SJCRH30 (cell line): ENCODE data around the gene ARL8B. TPM values are rescaled to one million over a fixed set of nuclear protein-coding genes. Genes with fewer than 3 reads are reported as not detected.
A peak's percentile ranks its signal among the peaks of the same experiment; 100 is the strongest.

ENCODE experiments used
- DNase-seq, 2 experiments: peaks; one replicate each; pipeline ENCODE4 v3.0.0-alpha.2; 2015 to 2020
- H3K27ac ChIP-seq: fragments of 250-450 bp; sonication (Bioruptor Pico); 2 replicates; pipeline ENCODE4 v1.5.1; 2020; ENCODE audit warnings: mild to moderate bottlenecking, moderate library complexity
- H3K27me3 ChIP-seq: fragments of 250-450 bp; sonication (Bioruptor Pico); 2 replicates; pipeline ENCODE4 v1.5.1; 2020; ENCODE audit warnings: mild to moderate bottlenecking, moderate library complexity
- H3K36me3 ChIP-seq: fragments of 250-450 bp; sonication (Bioruptor Pico); 2 replicates; pipeline ENCODE4 v1.5.1; 2020; ENCODE audit warnings: mild to moderate bottlenecking, moderate library complexity
- H3K4me1 ChIP-seq: fragments of 250-450 bp; sonication (Bioruptor Pico); 2 replicates; pipeline ENCODE4 v1.5.1; 2020; ENCODE audit warnings: mild to moderate bottlenecking, moderate library complexity
- H3K4me3 ChIP-seq: fragments of 250-450 bp; sonication (Bioruptor Pico); 2 replicates; pipeline ENCODE4 v1.5.1; 2020; ENCODE audit warnings: mild to moderate bottlenecking, moderate library complexity
- H3K9me3 ChIP-seq: fragments of 250-450 bp; sonication (Bioruptor Pico); replicated peaks from 2 replicates; pipeline ENCODE4 v1.5.1; 2020; ENCODE audit warnings: mild to moderate bottlenecking, moderate library complexity
- total RNA-seq: library from RNA; depleted of rRNA; stranded (reverse); fragments of >200 nt; shearing (Covaris generic); gene quantifications from 2 replicates; pipeline ENCODE4 v1.2.3, GENCODE V29; 2014

Gene ARL8B
- total RNA-seq, 1 experiment from 2014 or later, result 46.4 TPM

DNA sequence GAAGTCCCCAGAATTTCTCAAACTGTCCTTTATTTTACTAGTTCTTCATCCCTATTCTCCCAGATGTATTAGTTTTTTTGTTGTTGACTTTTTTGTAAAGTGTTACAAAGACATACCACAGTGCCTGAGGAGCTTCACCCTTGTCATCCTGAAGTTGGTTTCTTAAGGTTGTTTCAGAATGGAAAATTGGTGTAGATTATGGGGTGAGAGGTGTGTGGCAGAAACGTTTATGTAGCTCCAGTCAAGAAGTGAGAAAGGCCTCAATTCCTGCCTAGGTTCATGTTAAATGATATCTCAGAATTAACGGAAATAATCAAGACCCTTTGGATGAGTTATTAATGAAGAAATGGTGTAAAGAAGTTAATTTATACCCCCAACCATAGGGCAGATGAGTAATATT, 72.2 kb downstream of the ARL8B start:
- no peak for DNase-seq
- Histone ChIP-seq H3K36me3 (peaks cover 3% of the 10 kb centered on the region; the same call in 1 of the 2 replicates), H3K4me3 (no peak overlapping the region), H3K27ac (no peak overlapping the region), H3K9me3 (no peaks in the 10 kb centered on the region), H3K4me1 (no peaks in the 10 kb centered on the region; the same call in 1 of the 2 replicates), H3K27me3 (no peaks in the 10 kb centered on the region)

DNA sequence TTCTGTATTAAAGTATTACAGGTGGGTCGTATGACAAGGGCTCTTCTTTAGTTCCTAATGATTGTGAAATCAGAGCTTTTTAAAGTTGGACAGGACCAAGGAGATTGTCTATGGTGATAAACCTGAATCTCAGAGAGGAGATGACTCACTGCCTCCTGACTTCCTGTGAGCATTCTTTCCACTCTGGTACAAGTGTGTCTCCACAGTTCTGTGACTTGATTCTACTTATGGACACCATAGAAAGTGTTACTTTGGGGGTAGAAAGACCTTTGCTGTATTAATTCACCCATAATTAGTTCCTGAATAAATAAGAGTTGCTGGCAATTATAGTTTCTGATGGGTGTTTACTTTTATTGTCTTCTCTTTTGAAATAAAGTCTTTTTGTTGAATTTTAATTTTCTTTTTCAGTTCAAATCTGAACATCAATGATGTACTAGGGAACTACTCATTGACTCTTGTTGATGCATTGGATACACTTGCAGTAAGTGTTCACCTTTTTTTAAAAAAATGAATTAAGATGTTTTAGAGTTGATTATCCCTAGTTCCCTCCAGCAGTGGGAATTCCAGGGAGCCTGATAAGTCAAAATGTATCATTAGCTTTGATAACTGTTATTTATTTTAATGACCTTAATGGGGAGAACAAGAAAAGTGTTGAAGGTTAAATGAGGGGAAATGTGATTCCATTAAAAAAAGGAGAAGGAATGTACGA, 72.9 kb downstream of the ARL8B start:
- Histone ChIP-seq H3K9me3 (no peaks in the 10 kb centered on the region), H3K4me1 (no peaks in the 10 kb centered on the region; the same call in 1 of the 2 replicates), H3K36me3 (peaks cover 7% of the 10 kb centered on the region), H3K27ac (no peak overlapping the region), H3K27me3 (no peaks in the 10 kb centered on the region), H3K4me3 (no peak overlapping the region)
- DNase-seq, result peak in 1 of 2 experiments; percentile 13

DNA sequence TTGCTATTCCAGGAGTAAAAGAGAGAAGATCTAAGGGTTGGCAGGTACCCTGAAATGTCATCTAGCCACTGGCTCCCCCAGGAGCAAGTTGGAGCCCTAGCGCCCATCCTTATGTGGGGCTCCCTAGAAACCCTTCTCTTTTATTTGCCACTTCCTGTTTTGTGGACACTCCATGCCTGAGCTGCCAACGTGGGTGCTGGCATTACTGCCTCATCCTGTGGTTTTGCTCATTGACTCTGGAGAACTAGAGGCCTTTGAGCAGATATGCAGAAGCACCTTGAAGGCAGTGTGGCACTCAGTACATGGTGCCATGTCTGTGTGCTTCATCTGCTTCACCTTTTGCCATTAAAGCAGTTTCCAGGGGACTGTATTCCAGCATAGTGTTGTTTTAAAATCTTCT, 73.5 kb downstream of the ARL8B start:
- no peak for DNase-seq
- H3K9me3 ChIP-seq, result no peaks in the 10 kb centered on the region
- peaks cover 10% of the 10 kb centered on the region for H3K36me3 ChIP-seq
- H3K4me1 ChIP-seq, result no peaks in the 10 kb centered on the region; the same call in 1 of the 2 replicates
- H3K27me3 ChIP-seq, result no peaks in the 10 kb centered on the region
- no peak overlapping the region for H3K27ac ChIP-seq
- H3K4me3 ChIP-seq, result no peak overlapping the region

DNA sequence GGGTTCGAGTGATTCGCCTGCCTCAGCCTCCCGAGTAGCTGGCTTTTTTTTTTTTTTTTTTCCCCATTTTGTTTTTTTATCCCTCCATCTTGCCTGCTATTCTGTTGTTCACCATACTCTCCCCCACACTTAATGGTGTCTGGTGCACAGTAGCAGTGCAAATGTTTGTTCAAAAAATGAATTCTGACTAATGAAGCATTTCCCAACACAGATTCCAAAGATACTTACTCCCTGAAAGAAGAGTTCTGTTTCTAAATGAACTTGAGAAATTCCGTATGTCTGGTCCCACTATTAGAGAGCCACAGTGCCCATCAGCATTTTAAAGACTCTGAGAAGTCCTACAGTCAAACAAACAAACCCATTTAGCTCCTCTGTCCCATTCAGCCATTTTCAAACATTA, 74.9 kb downstream of the ARL8B start:
- Histone ChIP-seq H3K9me3 (no peaks in the 10 kb centered on the region), H3K4me1 (no peaks in the 10 kb centered on the region; the same call in 1 of the 2 replicates)
- DNase-seq, result no peak

DNA sequence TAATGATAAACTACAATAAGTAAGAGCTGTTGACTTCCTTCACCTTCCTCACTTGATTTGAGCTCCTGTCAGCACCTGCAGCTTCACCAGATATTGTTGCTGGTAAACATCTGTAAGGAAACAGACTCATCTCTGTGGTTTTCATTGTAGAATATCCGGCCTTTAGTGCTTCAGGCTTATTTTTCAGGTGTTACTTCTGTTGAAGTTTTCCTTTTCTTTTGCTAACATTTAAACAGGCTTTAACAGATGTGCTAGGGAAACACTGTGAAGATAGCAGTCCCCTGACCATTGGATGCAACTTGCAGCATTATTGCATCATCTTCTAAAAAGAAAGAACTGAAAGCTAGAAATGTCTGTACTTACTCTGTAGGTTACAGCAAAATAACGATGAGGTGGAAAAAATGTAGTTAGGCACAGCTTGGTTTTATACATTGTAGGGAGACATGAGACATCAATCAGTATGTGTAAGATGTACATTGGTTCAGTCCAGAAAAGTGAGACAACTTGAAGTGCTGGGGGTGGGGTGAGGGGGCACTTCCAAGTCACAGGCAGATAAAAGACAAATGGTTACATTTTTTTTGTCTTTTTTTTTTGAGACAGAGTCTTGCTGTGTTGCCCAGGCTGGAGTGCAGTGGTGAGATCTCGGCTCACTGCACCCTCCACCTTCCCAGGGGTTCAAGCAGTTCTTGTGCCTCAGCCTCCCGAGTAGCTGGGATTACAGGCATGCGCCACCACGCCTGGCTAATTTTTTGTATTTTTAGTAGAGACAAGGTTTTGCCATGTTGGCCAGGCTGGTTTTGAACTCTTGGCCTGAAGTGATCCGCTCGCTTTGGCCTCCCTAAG, 75.6 kb downstream of the ARL8B start:
- H3K27ac ChIP-seq, result no peak overlapping the region

More for the DNA sequence above, 74.9 kb downstream of the ARL8B start:
- no peak overlapping the region for H3K4me3 ChIP-seq
- no peaks in the 10 kb centered on the region for H3K27me3 ChIP-seq
- peaks cover 12% of the 10 kb centered on the region for H3K36me3 ChIP-seq
- no peak overlapping the region for H3K27ac ChIP-seq

DNA sequence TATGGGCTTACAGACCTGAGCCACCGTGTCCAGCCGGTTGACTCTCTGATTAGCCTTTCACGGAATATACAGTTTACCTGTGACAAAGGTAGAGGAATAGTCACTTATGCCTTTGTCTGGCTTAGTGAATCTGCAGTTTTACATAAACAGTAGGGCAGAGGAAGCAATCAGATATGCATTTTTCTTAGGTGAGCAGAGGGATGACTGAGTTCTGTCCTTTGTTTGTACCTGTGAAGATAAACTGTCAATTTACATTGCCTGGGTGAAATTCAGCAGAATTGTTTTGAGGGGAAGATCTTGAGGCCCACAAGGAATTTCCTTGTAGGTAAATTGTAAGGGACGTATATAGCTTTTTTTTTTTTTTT, 76.2 kb downstream of the ARL8B start:
- Histone ChIP-seq H3K4me3 (no peak overlapping the region), H3K27me3 (no peaks in the 10 kb centered on the region), H3K4me1 (no peaks in the 10 kb centered on the region; the same call in 1 of the 2 replicates), H3K9me3 (no peaks in the 10 kb centered on the region), H3K27ac (no peak overlapping the region), H3K36me3 (peaks cover 19% of the 10 kb centered on the region)
- no peak for DNase-seq

More for the DNA sequence above, 75.6 kb downstream of the ARL8B start:
- H3K4me1 ChIP-seq, result no peaks in the 10 kb centered on the region; the same call in 1 of the 2 replicates
- no peak for DNase-seq
- H3K36me3 ChIP-seq, result peaks cover 13% of the 10 kb centered on the region
- H3K27me3 ChIP-seq, result no peaks in the 10 kb centered on the region
- no peak overlapping the region for H3K4me3 ChIP-seq
- no peaks in the 10 kb centered on the region for H3K9me3 ChIP-seq

DNA sequence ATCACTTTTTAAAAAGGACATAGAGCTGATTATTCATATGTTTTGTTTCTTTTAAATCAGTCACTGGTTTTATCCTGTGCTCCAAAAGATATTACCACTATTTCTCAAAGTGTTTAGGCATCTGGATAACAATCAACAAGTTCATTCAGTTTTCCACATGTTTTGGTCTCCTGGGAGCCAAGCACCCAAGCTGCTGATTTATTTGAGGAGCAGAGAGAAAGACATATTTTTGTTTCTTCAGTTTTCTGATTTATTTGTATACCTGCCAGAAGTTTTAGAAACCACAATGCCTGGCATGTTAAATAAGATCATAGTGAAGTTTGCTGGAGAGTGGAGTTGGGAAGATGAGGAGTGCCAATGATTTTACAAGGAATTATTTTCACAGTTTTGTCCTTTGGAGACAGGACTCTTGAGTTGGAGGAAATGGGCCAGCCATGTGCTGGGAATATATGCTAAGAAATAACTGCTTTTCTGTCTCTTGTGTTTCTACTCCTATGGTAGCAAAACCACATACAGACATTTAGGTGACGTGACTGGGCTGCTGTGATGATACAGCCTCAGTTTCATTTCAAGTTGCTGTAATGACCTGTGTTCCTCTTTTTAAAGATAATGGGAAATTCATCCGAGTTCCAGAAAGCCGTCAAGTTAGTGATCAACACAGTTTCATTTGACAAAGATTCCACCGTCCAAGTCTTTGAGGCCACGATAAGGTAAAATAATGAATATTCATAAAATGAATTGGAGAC, 77.1 kb downstream of the ARL8B start:
- no peak overlapping the region for H3K27ac ChIP-seq
- H3K4me1 ChIP-seq, result no peaks in the 10 kb centered on the region; the same call in 1 of the 2 replicates
- H3K36me3 ChIP-seq, result peaks cover 25% of the 10 kb centered on the region
- no peak for DNase-seq
- H3K27me3 ChIP-seq, result no peaks in the 10 kb centered on the region
- H3K4me3 ChIP-seq, result no peak overlapping the region
- no peaks in the 10 kb centered on the region for H3K9me3 ChIP-seq

DNA sequence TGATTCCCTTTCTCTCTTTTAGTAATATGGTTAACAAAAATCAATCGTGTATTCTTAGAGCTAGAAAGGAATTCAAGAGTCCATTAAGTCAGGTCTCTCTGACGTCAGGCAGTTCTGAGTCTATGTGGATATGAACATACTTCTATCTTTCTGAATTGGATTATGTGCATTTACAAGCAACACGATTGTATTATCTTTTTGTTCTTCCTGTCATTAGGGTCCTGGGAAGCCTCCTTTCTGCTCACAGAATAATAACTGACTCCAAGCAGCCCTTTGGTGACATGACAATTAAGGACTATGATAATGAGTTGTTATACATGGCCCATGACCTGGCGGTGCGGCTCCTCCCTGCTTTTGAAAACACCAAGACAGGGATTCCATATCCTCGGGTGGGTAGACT, 79.4 kb downstream of the ARL8B start:
- no peak overlapping the region for H3K4me3 ChIP-seq
- peaks cover 34% of the 10 kb centered on the region for H3K36me3 ChIP-seq
- H3K4me1 ChIP-seq, result no peaks in the 10 kb centered on the region
- H3K9me3 ChIP-seq, result no peaks in the 10 kb centered on the region
- H3K27me3 ChIP-seq, result no peaks in the 10 kb centered on the region
- no peak for DNase-seq
- no peak overlapping the region for H3K27ac ChIP-seq

DNA sequence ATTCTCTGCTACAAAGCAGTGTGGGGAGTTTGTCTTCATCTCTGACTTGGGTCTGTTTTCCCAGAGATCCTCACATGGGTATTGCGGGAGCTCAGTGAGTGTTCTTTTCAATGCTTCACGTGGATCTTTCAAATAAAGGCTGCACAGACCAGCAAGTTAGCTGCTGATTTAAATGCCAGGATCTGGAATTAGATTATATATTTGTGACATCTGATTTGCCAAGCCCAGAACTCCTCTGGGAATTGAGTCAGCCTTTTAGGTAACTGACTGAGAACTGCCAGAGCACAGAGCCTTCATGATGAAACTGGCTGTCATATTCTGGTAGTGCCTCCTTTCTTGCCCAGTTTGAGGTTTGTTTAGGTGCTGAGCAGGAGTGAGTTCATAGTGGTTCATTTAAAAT, 80.1 kb downstream of the ARL8B start:
- Histone ChIP-seq H3K27me3 (no peaks in the 10 kb centered on the region), H3K9me3 (no peaks in the 10 kb centered on the region), H3K36me3 (peaks cover 37% of the 10 kb centered on the region), H3K4me3 (no peak overlapping the region), H3K27ac (no peak overlapping the region), H3K4me1 (no peaks in the 10 kb centered on the region)
- no peak for DNase-seq

DNA sequence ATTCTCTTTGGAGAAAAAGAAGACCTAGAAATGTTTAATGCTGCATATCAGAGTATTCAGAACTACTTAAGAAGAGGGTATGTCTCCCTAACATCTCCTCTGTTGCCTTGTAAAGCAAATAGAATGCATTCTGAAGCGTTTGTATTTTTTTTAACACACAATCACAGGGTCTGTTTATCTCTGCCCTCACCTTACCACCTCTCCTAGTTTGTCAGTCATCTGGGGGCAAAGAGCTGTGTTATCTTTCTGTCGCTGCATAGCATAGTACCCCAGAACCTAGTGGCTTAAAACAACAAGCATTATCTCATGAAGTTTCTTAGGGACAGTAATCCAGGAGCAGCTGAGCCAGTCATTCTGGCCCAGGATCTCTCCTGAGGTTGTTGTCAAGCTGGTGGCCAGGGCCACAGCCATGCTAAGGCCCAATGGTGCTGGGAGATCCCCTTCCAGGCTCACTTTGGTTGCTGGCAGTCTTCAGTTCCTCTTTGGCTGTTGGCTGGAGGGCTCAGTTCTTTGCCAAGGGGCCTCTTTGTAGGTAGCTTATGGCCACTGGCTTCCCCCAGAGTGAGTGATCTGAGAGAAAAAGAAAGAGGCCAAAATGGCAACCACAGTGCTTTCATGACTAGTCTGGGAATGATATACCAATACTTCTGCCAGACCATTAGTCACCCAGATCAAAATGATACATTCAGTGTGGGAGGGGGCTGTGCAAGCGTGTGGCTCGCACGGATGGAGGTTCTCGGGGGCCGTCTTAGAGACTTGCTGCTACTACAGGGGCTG, 83.3 kb downstream of the ARL8B start:
- H3K4me1 ChIP-seq, result no peaks in the 10 kb centered on the region
- H3K4me3 ChIP-seq, result no peak overlapping the region
- H3K27me3 ChIP-seq, result no peaks in the 10 kb centered on the region
- H3K36me3 ChIP-seq, result peaks cover 51% of the 10 kb centered on the region
- DNase-seq, result no peak
- H3K27ac ChIP-seq, result no peak overlapping the region
- no peaks in the 10 kb centered on the region for H3K9me3 ChIP-seq

DNA sequence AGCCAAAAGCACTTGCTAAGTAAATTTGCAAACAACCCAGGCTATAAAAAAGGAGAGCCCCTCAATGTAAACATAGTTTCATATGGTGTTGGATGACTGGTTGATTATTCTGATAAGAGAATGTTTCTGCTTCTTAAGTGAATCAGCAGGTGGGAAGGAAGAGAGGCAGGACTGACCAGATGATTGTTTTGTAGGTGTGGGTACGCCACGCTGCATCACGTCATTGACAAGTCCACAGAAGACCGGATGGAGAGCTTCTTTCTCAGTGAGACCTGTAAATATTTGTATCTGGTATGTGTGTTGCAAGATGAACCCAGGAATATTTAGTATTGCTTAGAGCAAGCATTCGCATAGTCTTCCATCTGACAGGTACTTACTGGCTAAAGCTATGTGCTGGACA, 88.8 kb downstream of the ARL8B start:
- no peak for DNase-seq
- Histone ChIP-seq H3K4me1 (no peaks in the 10 kb centered on the region), H3K36me3 (peaks cover 58% of the 10 kb centered on the region; the same call in 1 of the 2 replicates), H3K27ac (no peak overlapping the region), H3K4me3 (no peak overlapping the region), H3K27me3 (no peaks in the 10 kb centered on the region), H3K9me3 (no peaks in the 10 kb centered on the region)

DNA sequence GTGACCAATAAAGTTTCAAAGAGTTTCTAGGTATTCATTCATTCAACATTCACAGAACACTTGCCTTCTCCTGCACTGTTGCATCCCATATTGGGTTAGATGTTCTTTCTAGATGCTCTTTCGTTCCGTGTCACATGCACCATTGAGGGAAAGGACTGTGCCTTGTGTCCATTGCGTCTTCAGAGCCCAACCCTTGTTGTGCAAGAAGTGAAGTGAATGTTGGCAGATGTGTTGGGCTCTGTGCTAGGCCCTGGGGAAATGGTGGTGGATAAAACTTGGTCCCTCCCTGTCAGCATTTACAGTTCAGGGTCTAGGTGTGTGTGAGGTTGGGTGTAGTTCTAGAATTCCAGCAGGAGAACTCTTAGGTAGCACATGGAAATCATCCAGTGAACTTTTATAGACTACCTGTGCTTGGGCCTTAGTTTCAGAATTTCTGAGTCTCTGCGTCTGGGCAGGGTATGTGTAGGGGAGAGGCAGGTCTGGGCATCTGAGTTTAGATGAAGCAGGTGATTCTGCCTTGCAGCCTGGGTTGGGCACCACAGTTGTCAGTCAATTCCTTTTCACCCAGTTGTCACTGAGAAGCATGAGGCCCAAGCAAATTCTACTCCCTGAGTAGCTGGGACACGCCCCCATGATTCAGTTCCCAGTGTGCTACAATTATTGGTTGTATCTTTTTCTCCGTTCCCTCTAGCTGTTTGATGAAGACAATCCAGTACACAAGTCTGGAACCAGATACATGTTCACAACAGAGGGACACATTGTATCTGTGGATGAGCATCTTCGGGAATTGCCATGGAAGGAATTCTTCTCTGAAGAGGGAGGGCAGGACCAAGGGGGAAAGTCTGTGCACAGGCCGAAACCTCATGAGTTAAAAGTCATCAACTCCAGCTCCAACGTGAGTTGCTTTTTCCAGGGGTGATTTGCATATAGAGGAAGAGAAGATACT, 90.8 kb downstream of the ARL8B start:
- Histone ChIP-seq H3K9me3 (no peaks in the 10 kb centered on the region), H3K4me3 (no peak overlapping the region), H3K27me3 (no peaks in the 10 kb centered on the region), H3K4me1 (no peaks in the 10 kb centered on the region), H3K27ac (no peak overlapping the region), H3K36me3 (peaks cover 53% of the 10 kb centered on the region; the same call in 1 of the 2 replicates)
- DNase-seq, result no peak

DNA sequence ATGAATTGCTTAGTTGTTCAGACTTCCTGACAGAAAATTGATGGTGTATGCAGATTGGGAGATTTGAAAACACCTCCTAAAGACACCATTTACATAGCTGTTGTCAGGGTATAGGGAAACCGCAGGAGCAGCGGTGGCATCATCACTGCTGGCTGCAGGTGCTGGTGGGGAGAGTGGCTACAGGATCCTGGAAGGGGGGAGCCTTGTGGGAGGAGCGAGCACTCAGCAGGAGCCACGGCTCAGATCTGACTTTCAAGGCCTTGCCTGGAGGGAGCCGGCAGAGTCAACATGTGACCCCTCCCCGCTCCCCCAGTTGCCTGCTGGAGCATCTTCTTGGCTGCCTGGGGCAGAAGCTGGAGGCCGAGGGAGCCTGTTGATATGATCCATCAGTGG, 91.5 kb downstream of the ARL8B start:
- Histone ChIP-seq H3K9me3 (no peaks in the 10 kb centered on the region), H3K4me1 (no peaks in the 10 kb centered on the region), H3K4me3 (no peak overlapping the region), H3K36me3 (peaks cover 49% of the 10 kb centered on the region; the same call in 1 of the 2 replicates), H3K27ac (no peak overlapping the region), H3K27me3 (no peaks in the 10 kb centered on the region)
- DNase-seq, result no peak
